PFSK-1 (cell line): ENCODE measurements around the gene LSR.

ENCODE experiments used
- POLR2AphosphoS5 ChIP-seq: IDR thresholded peaks from 2 replicates; pipeline ENCODE4 v1.6.1; 2012; ENCODE audit warnings: low read depth, mild to moderate bottlenecking, control low read depth, low read length, moderate library complexity
- REST ChIP-seq, 2 experiments: IDR thresholded peaks; 2 replicates each; pipeline versions ENCODE4 v1.6.1 to v1.8.0; 2011 to 2012; ENCODE audit warnings: low read depth in 2 of 2, low read length in 2 of 2, control low read depth in 1 of 2, inconsistent platforms in 1 of 2, mild to moderate bottlenecking in 1 of 2, moderate library complexity in 1 of 2; ENCODE audit not compliant: insufficient read depth in 1 of 2
- SIN3A ChIP-seq: IDR thresholded peaks from 2 replicates; pipeline ENCODE4 v1.6.1; 2012; ENCODE audit warnings: mild to moderate bottlenecking, low read length, moderate library complexity, borderline replicate concordance; ENCODE audit not compliant: insufficient read depth

DNA sequence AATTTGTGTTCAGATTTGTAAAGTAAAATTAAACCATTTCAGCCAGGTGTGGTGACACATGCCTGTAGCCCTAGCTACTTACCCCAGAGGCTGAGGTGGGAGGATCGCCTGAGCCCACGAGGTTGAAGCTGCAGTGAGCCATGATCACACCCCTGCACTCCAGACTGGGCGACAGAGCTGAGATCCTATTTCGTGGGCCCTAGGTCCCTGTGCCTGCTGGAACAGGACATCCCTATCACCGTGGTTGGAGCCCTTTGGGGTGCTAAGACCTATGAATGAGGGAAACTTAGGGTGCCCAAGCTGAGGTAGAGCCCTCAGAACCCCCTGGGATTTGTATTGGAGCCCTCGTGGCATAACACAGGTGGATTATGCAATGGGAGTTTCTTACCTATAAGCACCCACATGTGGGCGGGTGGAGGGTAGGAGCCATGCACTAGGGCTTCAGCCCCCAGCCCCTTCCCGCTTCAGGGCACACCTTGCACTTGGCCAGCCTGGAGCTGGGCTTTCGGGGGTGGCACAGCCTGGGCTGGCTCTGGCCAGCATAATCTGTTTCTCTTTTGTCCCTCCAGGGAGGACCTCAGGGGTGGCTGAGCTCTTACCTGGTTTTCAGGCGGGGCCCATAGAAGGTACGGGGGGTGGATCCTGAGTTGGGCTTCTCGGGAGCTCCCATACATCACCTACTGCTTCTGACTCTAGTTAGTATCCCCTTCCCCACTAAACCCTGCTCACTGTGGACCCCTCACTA, 12.7 kb downstream of the LSR start:
- TF ChIP-seq SIN3A = no peak
- TF ChIP-seq POLR2AphosphoS5 = no peak
- TF ChIP-seq REST (IDR thresholded peaks at IDR 0.05; ENCODE audit: insufficient read depth in 1 of 2, low read depth in 2 of 2, low read length in 2 of 2) = no peak
